ENCODE data around the gene COX4I2. TPM values are rescaled to one million over a fixed set of nuclear protein-coding genes. Genes with fewer than 3 reads are reported as not detected.
"Not testable (repeated sequence)": the region's sequence is repeated elsewhere in the genome, so short reads cannot be mapped to it uniquely, and the experiment has no call there.

The COX4I2 gene
- total RNA-seq, 4 donors from 2014 or later: 1.0 to 17.0 (median 1.8) TPM; not detected in 1

DNA sequence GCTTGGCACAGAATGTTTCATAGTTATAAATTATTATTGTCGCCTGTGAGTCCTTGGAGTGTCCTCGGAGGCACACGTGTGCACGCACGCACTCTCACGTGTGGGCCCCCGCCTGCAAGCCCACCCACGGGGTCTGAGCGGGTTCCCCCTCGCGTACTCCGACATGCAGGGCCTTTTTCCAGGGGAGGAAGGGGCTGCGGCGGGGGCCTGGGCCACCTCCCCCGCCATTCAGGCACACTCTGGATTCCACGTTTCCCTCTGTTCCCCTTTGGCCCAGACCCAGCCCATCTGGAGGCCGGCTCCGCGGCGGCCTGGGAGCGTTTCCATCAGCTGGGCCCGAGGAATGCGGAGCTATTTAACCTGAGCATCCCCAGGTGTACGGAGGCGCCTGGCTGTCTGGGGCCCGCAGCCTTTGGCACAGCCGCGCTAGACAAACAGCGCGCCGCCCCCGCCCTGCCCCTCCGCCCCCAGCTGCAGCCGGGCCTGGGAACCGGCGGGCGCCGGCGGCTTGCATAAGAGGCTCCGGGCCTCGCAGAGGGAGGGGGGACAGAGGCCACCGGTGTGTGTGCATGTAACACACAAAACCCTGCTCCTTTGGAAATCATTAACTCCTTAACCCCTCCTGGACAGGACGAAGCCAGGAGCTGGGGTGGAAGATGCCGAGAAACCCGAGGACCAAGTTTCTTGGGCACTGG lies 29.3 kb upstream of the COX4I2 start:
- peak; percentile 41 for DNase-seq (ENCODE audit: low spot score)
- no peak for TF ChIP-seq CTCF (IDR thresholded peaks at IDR 0.05)
- peak; percentile 8 for ATAC-seq (ENCODE audit: low FRiP score)

- ATAC-seq (ENCODE audit: low FRiP score); DNase-seq (ENCODE audit: low spot score): not testable (repeated sequence)
Measured at GRCh38 chr20:31612271-31612640, 25.5 kb upstream of the COX4I2 start.

DNA sequence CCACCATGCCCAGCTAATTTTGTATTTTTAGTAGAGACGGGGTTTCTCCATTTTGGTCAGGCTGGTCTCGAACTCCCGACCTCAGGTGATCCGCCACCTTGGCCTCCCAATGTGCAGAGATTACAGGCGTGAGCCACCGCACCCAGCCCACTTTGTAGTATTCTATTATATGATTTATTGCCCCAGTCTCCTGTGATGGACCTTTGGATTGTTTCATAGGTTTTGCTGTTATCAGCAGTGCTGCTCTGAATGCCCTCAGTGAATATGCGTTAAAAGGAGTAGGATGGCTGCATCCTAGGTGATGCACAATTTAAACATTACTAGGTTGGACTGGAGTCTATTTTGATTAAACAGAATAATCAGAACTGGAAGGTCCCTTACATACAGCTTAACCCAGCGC lies 22.3 kb upstream of the COX4I2 start:
- ATAC-seq (ENCODE audit: low FRiP score) (no peak), DNase-seq (ENCODE audit: low spot score) (no peak)
- no peak for TF ChIP-seq CTCF (IDR thresholded peaks at IDR 0.05)

GRCh38 chr20:31617432-31618104 lies 20.1 kb upstream of the COX4I2 start:
- no peak for TF ChIP-seq CTCF (IDR thresholded peaks at IDR 0.05)
- DNase-seq (ENCODE audit: low spot score) (no peak), ATAC-seq (ENCODE audit: low FRiP score) (no peak)

GRCh38 chr20:31620246-31620645 lies 17.5 kb upstream of the COX4I2 start:
- DNase-seq (ENCODE audit: low spot score): no peak
- no peak for ATAC-seq (ENCODE audit: low FRiP score)

GRCh38 chr20:31623123-31623505 lies 14.6 kb upstream of the COX4I2 start:
- ATAC-seq (ENCODE audit: low FRiP score); DNase-seq (ENCODE audit: low spot score): not testable (repeated sequence)

More at GRCh38 chr20:31620246-31620645, 17.5 kb upstream of the COX4I2 start:
- TF ChIP-seq CTCF (IDR thresholded peaks at IDR 0.05): no peak

DNA sequence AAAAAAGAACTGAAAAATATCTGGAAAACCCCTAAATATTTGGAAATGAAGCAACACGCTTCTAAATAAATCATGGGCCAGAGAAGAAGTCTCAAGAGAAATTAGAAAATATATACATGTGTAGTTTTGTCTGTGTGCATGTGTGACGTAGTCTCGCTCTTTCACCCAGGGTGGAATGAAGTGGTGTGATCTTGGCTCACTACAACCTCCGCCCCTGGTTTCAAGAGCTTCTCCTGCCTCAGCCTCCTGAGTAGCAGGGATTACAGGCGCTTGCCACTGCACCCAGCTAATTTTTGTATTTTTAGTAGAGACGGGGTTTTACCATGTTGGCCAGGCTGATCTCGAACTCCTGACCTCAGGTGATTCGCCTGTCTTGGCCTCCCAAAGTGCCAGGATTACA lies 11.2 kb upstream of the COX4I2 start:
- not testable (repeated sequence) for DNase-seq (ENCODE audit: low spot score); ATAC-seq (ENCODE audit: low FRiP score)

DNA sequence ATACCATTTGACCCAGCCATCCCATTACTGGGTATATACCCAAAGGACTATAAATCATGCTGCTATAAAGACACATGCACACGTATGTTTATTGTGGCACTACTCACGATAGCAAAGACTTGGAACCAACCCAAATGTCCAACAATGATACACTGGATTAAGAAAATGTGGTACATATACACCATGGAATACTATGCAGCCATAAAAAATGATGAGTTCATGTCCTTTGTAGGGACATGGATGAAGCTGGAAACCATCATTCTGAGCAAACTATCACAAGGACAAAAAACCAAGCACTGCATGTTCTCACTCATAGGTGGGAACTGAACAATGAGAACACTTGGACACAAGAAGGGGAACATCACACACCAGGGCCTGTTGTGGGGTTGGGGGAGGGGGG lies 9.7 kb upstream of the COX4I2 start:
- ATAC-seq (ENCODE audit: low FRiP score); DNase-seq (ENCODE audit: low spot score): not testable (repeated sequence)

- ATAC-seq (ENCODE audit: low FRiP score): no peak
- DNase-seq (ENCODE audit: low spot score): no peak
- TF ChIP-seq CTCF (IDR thresholded peaks at IDR 0.05): no peak
Measured at GRCh38 chr20:31630187-31630790, 7.4 kb upstream of the COX4I2 start.

All from omental fat pad (tissue), 4 donors.